Measurements from ENCODE around the gene ANXA5. TPM values are rescaled to one million over a fixed set of nuclear protein-coding genes. Genes with fewer than 3 reads are reported as not detected.

The ANXA5 gene
- 426 TPM for total RNA-seq
- long read RNA-seq, transcript ANXA5-201 (13 exons, 1,762 nt): major isoform, 743 of 817 reads
- long read RNA-seq, partial matches to known transcripts: 42 of 817 reads
- long read RNA-seq, other reads (novel, unspliced or antisense): 32 of 817 reads

DNA sequence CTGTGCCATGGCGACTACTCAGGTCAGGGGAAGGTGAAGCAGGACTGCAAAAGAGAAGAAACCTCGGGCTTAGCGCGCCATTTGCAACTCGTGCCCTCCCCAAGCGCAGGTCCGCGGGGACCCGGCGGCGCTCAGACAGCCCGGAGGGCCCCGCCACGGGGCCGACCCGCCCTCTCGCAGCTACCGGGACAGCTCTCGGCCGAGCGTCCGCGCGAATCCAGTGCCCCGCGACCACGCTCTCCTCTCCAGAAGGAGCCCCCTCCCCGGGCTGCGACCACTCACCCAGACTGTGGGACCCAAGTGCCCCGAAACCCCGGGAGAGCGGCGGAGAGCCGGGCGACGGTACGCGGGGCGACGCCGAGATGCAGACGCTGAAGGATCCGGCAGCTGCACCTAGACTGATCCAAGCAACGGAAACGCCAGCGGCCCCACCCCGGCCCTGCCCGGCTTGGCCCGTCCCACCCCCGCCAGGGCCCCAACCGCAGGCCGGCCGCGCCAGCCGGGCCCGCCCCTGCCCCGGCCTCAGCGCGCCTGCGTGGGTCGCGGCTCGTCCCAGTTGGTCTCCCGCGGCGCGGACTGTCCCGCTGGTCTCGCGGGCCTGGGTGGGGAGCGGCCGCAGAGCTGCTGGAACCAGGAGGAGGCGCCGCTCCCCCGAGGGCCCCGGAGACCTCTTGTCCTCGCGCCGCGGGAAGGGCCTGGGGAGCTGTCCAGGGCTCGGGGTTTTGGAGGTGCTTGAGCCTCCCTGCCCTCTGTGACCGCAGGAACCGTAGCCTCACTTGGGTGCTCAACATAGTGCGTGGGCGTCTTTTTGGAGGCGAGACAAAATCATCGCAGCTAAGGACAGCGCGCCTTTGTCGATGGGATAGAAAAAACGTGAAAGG lies at the start of gene ANXA5:
TSS of gene ANXA5 (minus strand) at position 400 of the 881 bp plus-strand sequence. CDS start at position 9, 391 bp downstream.
- peak within 1 kb of the TSS; percentile 98 for H3K4me3 ChIP-seq

GRCh38 chr4:121742794-121743193 lies 46.0 kb upstream of the ANXA5 start:
- Histone ChIP-seq H3K9me3 (no peaks in the 10 kb centered on the region), H3K4me3 (no peak overlapping the region)
- intact Hi-C loops (cut with DNase I): no loop called here

More for the DNA sequence above, at the start of gene ANXA5:
- TF ChIP-seq, protein P1, sequence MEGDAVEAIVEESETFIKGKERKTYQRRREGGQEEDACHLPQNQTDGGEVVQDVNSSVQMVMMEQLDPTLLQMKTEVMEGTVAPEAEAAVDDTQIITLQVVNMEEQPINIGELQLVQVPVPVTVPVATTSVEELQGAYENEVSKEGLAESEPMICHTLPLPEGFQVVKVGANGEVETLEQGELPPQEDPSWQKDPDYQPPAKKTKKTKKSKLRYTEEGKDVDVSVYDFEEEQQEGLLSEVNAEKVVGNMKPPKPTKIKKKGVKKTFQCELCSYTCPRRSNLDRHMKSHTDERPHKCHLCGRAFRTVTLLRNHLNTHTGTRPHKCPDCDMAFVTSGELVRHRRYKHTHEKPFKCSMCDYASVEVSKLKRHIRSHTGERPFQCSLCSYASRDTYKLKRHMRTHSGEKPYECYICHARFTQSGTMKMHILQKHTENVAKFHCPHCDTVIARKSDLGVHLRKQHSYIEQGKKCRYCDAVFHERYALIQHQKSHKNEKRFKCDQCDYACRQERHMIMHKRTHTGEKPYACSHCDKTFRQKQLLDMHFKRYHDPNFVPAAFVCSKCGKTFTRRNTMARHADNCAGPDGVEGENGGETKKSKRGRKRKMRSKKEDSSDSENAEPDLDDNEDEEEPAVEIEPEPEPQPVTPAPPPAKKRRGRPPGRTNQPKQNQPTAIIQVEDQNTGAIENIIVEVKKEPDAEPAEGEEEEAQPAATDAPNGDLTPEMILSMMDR (IDR thresholded peaks at IDR 0.05): no peak
- Histone ChIP-seq H3K4me1 (peaks cover 46% of the 10 kb centered on the region), H3K27me3 (ENCODE audit: low read depth) (no peaks in the 10 kb centered on the region), H3K9me3 (no peaks in the 10 kb centered on the region), H3K36me3 (peaks cover 8% of the 10 kb centered on the region), H3K27ac (peak within 1 kb of the TSS; percentile 99)
- ATAC-seq (peak; percentile 98 to 99), DNase-seq (peak; percentile 94)
- intact Hi-C loops (cut with DNase I): no loop called here

GRCh38 chr4:121741751-121742150 lies 45.0 kb upstream of the ANXA5 start:
- H3K4me1 ChIP-seq: no peaks in the 10 kb centered on the region
- H3K36me3 ChIP-seq: no peaks in the 10 kb centered on the region
- H3K4me3 ChIP-seq: no peak overlapping the region
- no peak overlapping the region for H3K27ac ChIP-seq
- intact Hi-C loops (cut with DNase I): no loop called here
- no peaks in the 10 kb centered on the region for H3K9me3 ChIP-seq
- DNase-seq (no peak), ATAC-seq (peak; percentile 74 to 83)
- no peaks in the 10 kb centered on the region for H3K27me3 ChIP-seq (ENCODE audit: low read depth)
- TF ChIP-seq, protein P1 (IDR thresholded peaks at IDR 0.05): no peak

More at GRCh38 chr4:121742794-121743193, 46.0 kb upstream of the ANXA5 start:
- H3K27me3 ChIP-seq (ENCODE audit: low read depth): no peaks in the 10 kb centered on the region
- H3K4me1 ChIP-seq: no peaks in the 10 kb centered on the region
- no peak overlapping the region for H3K27ac ChIP-seq
- ATAC-seq: no peak
- DNase-seq: no peak
- TF ChIP-seq, protein P1 (IDR thresholded peaks at IDR 0.05): no peak
- no peaks in the 10 kb centered on the region for H3K36me3 ChIP-seq

- ATAC-seq: peak; percentile 43 to 44
- no peak overlapping the region for H3K27ac ChIP-seq
- no peak for DNase-seq
- intact Hi-C loops (cut with DNase I): no loop called here
- no peaks in the 10 kb centered on the region for H3K9me3 ChIP-seq
- no peaks in the 10 kb centered on the region for H3K36me3 ChIP-seq
- no peaks in the 10 kb centered on the region for H3K4me1 ChIP-seq
- H3K4me3 ChIP-seq: no peak overlapping the region
- TF ChIP-seq, protein P1 (IDR thresholded peaks at IDR 0.05): no peak
- H3K27me3 ChIP-seq (ENCODE audit: low read depth): no peaks in the 10 kb centered on the region
Observed at GRCh38 chr4:121740796-121741409, 44.1 kb upstream of the ANXA5 start.

- no peaks in the 10 kb centered on the region for H3K9me3 ChIP-seq
- intact Hi-C loops (cut with DNase I): no loop called here
- H3K4me3 ChIP-seq: no peak overlapping the region
- H3K27me3 ChIP-seq (ENCODE audit: low read depth): no peaks in the 10 kb centered on the region
- no peaks in the 10 kb centered on the region for H3K36me3 ChIP-seq
- no peaks in the 10 kb centered on the region for H3K4me1 ChIP-seq
- ATAC-seq (no peak), DNase-seq (no peak)
- TF ChIP-seq, protein P1 (IDR thresholded peaks at IDR 0.05): no peak
- H3K27ac ChIP-seq: no peak overlapping the region
Observed at GRCh38 chr4:121739575-121739974, 42.8 kb upstream of the ANXA5 start.
